ENCODE data around the gene FBXO7.

Gene FBXO7

DNA sequence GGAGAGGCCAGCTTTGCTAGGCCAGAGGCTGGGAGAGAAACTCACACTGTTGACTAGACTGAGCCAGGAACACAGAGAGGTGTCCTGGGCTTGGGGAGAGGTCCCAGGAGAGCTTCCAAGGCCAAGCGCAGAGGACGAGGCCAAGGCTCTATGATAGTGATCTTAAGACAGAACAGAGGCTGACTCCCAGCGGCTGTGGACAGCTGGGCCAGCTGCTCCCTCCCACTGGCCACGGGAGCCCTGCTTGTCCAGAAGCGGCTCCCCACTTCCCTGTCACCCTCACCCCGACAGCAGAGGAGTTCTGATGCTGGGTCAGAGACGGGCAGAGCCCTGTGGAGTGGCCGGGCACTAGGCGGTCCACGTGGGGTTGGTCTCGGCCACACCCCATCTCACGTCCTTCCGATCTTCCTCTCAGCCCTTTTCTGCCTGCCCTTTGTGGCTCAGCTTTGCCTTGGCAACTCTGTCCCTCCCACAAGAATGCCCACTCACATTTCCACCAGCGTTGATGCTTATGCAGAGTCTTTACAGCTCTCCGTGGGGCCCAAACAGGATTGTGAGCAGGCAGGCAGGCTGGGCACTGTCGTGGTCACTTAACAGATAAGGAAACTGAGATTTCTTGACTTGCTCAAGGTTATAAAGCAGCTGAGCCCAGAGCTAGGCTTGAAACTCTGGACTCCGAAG lies 68.2 kb downstream of the FBXO7 start:
- H3K79me2 ChIP-seq (ENCODE audit: insufficient read depth, low read depth), result no peaks in the 10 kb centered on the region
- H4K20me1 ChIP-seq (ENCODE audit: insufficient read depth), result no peaks in the 10 kb centered on the region
- TF ChIP-seq, protein P1, sequence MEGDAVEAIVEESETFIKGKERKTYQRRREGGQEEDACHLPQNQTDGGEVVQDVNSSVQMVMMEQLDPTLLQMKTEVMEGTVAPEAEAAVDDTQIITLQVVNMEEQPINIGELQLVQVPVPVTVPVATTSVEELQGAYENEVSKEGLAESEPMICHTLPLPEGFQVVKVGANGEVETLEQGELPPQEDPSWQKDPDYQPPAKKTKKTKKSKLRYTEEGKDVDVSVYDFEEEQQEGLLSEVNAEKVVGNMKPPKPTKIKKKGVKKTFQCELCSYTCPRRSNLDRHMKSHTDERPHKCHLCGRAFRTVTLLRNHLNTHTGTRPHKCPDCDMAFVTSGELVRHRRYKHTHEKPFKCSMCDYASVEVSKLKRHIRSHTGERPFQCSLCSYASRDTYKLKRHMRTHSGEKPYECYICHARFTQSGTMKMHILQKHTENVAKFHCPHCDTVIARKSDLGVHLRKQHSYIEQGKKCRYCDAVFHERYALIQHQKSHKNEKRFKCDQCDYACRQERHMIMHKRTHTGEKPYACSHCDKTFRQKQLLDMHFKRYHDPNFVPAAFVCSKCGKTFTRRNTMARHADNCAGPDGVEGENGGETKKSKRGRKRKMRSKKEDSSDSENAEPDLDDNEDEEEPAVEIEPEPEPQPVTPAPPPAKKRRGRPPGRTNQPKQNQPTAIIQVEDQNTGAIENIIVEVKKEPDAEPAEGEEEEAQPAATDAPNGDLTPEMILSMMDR (conservative IDR thresholded peaks at IDR 0.05; ENCODE audit: low read depth, low read length), result no peak
- no peak overlapping the region for H3K4me3 ChIP-seq (IDR thresholded peaks at IDR 0.05; ENCODE audit: insufficient read depth, low read depth, low read length)
- no peak overlapping the region for H3K9ac ChIP-seq
- no peaks in the 10 kb centered on the region for H3K27me3 ChIP-seq (ENCODE audit: insufficient read depth, low read depth)
- no peak overlapping the region for H2AFZ ChIP-seq (ENCODE audit: low read depth)
- peaks cover 46% of the 10 kb centered on the region for H3K4me1 ChIP-seq (ENCODE audit: low read depth, poor library complexity, severe bottlenecking)
- H3K4me2 ChIP-seq, result no peak overlapping the region
- no peaks in the 10 kb centered on the region for H3K36me3 ChIP-seq (ENCODE audit: insufficient read depth)
- no peak overlapping the region for H3K27ac ChIP-seq

DNA sequence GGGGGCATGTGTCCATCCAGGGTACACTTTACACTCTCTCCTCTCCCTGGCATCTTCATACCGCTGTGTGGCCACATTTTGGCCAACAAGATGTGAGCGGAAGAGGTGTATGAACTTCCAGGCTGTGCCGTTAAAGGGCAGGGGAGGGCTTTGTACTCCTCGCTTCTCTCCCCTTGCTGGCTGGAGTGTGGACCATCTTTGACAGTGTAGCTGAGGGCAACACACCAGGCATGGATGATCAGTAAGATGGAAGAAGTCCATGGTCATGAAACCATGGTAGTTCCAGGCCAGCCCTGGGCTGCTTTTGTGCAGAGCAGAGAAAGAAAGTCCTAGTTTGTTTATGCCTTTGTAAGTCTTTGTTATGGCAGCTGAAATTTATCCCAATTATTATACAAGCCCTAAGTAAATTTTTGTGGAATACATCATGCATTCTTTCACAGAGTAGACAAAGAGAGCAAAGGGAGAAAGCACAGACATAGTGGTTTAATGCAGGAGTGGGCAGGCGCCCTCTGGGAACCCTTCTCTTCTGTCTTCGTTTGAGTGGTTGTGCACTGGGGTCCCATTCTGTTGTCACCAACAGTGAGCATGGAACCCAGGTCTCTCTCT lies 70.4 kb downstream of the FBXO7 start:
- Histone ChIP-seq H3K27ac (no peak overlapping the region), H2AFZ (ENCODE audit: low read depth) (no peak overlapping the region)
- TF ChIP-seq, protein P1 (conservative IDR thresholded peaks at IDR 0.05; ENCODE audit: low read depth, low read length), result no peak

DNA sequence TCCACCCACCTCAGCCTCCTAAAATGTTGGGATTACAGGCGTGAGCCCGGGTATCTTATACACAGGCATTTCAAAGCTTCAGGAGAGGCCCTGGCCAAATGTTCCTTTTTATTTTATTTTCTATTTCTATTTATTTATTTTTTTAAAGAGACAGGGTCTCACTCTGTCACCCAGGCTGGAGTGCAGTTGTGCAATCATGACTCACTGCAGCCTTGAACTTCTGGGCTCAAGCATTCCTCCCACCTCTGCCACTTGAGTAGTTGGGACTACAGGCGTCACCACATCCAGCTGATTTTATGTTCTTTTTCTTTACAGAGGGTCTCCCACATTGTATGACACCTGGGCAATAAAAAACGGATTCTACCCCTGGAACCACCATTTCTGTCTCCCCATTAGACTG lies 71.2 kb downstream of the FBXO7 start:
- H3K4me2 ChIP-seq, result no peak overlapping the region
- no peaks in the 10 kb centered on the region for H3K27me3 ChIP-seq (ENCODE audit: insufficient read depth, low read depth)
- H3K4me1 ChIP-seq (ENCODE audit: low read depth, poor library complexity, severe bottlenecking), result peaks cover 18% of the 10 kb centered on the region
- no peak overlapping the region for H3K9ac ChIP-seq
- TF ChIP-seq, protein P1 (conservative IDR thresholded peaks at IDR 0.05; ENCODE audit: low read depth, low read length), result no peak
- H4K20me1 ChIP-seq (ENCODE audit: insufficient read depth), result no peaks in the 10 kb centered on the region
- no peak overlapping the region for H3K27ac ChIP-seq
- no peak overlapping the region for H3K4me3 ChIP-seq (IDR thresholded peaks at IDR 0.05; ENCODE audit: insufficient read depth, low read depth, low read length)
- no peaks in the 10 kb centered on the region for H3K36me3 ChIP-seq (ENCODE audit: insufficient read depth)
- H3K79me2 ChIP-seq (ENCODE audit: insufficient read depth, low read depth), result no peaks in the 10 kb centered on the region
- H2AFZ ChIP-seq (ENCODE audit: low read depth), result no peak overlapping the region

More for the DNA sequence above, 70.4 kb downstream of the FBXO7 start:
- Histone ChIP-seq H3K4me2 (no peak overlapping the region), H3K4me1 (ENCODE audit: low read depth, poor library complexity, severe bottlenecking) (peaks cover 25% of the 10 kb centered on the region), H3K79me2 (ENCODE audit: insufficient read depth, low read depth) (no peaks in the 10 kb centered on the region), H3K9ac (no peak overlapping the region), H4K20me1 (ENCODE audit: insufficient read depth) (no peaks in the 10 kb centered on the region), H3K4me3 (IDR thresholded peaks at IDR 0.05; ENCODE audit: insufficient read depth, low read depth, low read length) (no peak overlapping the region), H3K27me3 (ENCODE audit: insufficient read depth, low read depth) (no peaks in the 10 kb centered on the region), H3K36me3 (ENCODE audit: insufficient read depth) (no peaks in the 10 kb centered on the region)

DNA sequence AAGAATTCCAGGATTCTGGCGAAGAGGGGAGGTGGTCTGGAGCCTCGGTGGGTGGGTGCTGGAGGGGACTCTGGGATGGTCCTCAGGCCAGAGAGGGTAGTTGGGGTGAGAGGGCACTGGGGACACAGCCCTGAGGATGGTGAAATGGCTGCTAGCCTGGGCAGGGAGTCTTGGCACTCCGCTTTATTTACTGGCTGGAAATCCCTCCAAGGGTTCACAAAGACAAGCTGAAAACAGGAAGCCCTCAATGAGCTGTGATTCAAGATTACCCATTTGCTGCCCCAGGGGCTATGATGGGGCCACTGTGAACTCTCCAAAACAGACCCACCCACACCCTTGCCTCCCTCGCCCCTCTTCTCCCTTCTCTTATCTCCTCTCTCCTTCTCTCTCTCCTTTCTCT lies 71.9 kb downstream of the FBXO7 start:
- Histone ChIP-seq H3K27ac (no peak overlapping the region), H3K4me1 (ENCODE audit: low read depth, poor library complexity, severe bottlenecking) (peaks cover 11% of the 10 kb centered on the region), H3K4me2 (no peak overlapping the region), H3K27me3 (ENCODE audit: insufficient read depth, low read depth) (no peaks in the 10 kb centered on the region), H3K9ac (no peak overlapping the region), H3K36me3 (ENCODE audit: insufficient read depth) (no peaks in the 10 kb centered on the region), H4K20me1 (ENCODE audit: insufficient read depth) (no peaks in the 10 kb centered on the region), H3K4me3 (IDR thresholded peaks at IDR 0.05; ENCODE audit: insufficient read depth, low read depth, low read length) (no peak overlapping the region), H2AFZ (ENCODE audit: low read depth) (no peak overlapping the region), H3K79me2 (ENCODE audit: insufficient read depth, low read depth) (no peaks in the 10 kb centered on the region)
- TF ChIP-seq, protein P1 (conservative IDR thresholded peaks at IDR 0.05; ENCODE audit: low read depth, low read length), result no peak
